Neutrophil (primary cell): ENCODE measurements around the gene MFAP2.
"Not testable (repeated sequence)": the region's sequence is repeated elsewhere in the genome, so short reads cannot be mapped to it uniquely, and the experiment has no call there.

Experiments used
- H3K27ac ChIP-seq: fragments of 200-600 bp; sonication (generic); 2 replicates; pipeline ENCODE4 v1.5.1; 2016; ENCODE audit warnings: mild to moderate bottlenecking, moderate library complexity
- H3K27me3 ChIP-seq: fragments of 200-600 bp; sonication (generic); 2 replicates; pipeline ENCODE4 v1.6.0; 2016; ENCODE audit warnings: mild to moderate bottlenecking
- H3K36me3 ChIP-seq: fragments of 200-600 bp; sonication (generic); 2 replicates; pipeline ENCODE4 v1.5.1; 2017
- H3K4me1 ChIP-seq, 2 experiments: fragments of 200-600 bp in 1 of 2; sonication (generic) in 1 of 2; 1 replicate in 1 of 2; 2 replicates in 1 of 2; pipeline versions ENCODE4 v1.5.1 to v1.6.1; 2013 to 2016; ENCODE audit warnings: low read depth in 1 of 2, low read length in 1 of 2, mild to moderate bottlenecking in 1 of 2, moderate library complexity in 1 of 2; ENCODE audit not compliant: control insufficient read depth in 1 of 2, insufficient read depth in 1 of 2
- H3K4me3 ChIP-seq, 2 experiments: fragments of 200-600 bp in 1 of 2; sonication (generic) in 1 of 2; 1 replicate in 1 of 2; 2 replicates in 1 of 2; pipeline ENCODE4 v1.5.1; 2013 to 2016; ENCODE audit warnings: low read depth in 1 of 2, low read length in 1 of 2, mild to moderate bottlenecking in 1 of 2, moderate library complexity in 1 of 2
- H3K9me3 ChIP-seq: fragments of 200-600 bp; sonication (generic); 2 replicates; pipeline ENCODE4 v1.5.1; 2016
- TF ChIP-seq, protein P1 (sequence below): fragments of 200-600 bp; sonication (generic); IDR thresholded peaks from 2 replicates; pipeline ENCODE4 v1.5.1; 2016; ENCODE audit warnings: antibody characterized with exemption

Gene MFAP2

DNA sequence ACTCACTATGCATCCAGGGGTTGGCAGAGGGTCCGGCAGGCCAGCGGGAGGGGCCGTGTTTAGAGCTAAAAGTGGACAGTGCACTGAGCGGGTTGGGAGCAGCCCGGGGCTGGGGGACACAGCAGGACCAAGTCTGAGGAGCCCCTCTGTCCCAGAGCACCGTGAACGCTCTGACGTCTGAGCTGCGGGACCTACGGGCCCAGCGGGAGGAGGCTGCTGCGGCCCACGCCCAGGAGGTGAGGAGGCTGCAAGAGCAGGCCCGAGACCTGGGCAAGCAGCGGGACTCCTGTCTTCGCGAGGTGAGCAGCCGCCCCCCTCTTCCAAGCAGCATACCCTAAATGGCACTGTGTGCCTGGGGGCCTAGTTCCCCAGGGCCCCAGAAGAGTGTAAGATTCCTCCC lies 25.8 kb downstream of the MFAP2 start:
- no peak overlapping the region for H3K4me3 ChIP-seq
- TF ChIP-seq, protein P1, sequence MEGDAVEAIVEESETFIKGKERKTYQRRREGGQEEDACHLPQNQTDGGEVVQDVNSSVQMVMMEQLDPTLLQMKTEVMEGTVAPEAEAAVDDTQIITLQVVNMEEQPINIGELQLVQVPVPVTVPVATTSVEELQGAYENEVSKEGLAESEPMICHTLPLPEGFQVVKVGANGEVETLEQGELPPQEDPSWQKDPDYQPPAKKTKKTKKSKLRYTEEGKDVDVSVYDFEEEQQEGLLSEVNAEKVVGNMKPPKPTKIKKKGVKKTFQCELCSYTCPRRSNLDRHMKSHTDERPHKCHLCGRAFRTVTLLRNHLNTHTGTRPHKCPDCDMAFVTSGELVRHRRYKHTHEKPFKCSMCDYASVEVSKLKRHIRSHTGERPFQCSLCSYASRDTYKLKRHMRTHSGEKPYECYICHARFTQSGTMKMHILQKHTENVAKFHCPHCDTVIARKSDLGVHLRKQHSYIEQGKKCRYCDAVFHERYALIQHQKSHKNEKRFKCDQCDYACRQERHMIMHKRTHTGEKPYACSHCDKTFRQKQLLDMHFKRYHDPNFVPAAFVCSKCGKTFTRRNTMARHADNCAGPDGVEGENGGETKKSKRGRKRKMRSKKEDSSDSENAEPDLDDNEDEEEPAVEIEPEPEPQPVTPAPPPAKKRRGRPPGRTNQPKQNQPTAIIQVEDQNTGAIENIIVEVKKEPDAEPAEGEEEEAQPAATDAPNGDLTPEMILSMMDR: no peak
- no peaks in the 10 kb centered on the region for H3K36me3 ChIP-seq
- H3K27ac ChIP-seq: no peak overlapping the region
- H3K4me1 ChIP-seq: no peaks in the 10 kb centered on the region
- H3K9me3 ChIP-seq: no peaks in the 10 kb centered on the region
- H3K27me3 ChIP-seq: no peaks in the 10 kb centered on the region

DNA sequence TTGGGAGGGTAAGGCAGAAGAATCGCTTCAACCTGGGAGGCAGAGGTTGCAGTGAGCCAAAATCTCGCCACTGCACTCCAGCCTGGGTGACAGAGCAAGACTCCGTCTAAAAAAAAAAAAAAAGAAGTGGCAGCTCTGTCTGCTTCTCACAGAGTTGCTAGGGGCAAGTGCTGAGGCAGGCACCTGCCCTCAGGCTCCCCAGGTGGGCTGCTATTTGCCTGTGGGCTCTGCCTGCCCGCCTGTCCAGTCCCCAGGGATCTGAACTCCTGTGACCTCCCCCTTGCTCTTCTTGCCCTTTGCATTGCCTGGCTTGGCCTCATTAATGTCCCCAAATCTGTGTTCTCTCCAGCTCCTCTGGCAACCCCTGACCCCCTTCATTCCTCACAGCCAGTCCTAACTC lies 28.0 kb downstream of the MFAP2 start:
- not testable (repeated sequence) for H3K27me3 ChIP-seq, H3K36me3 ChIP-seq, H3K4me3 ChIP-seq, H3K9me3 ChIP-seq, H3K27ac ChIP-seq, H3K4me1 ChIP-seq

GRCh38 chr1:16949026-16949425 lies 31.4 kb downstream of the MFAP2 start:
- not testable (repeated sequence) for H3K4me3 ChIP-seq, H3K27ac ChIP-seq, H3K27me3 ChIP-seq

GRCh38 chr1:16948282-16948891 lies 32.0 kb downstream of the MFAP2 start:
- not testable (repeated sequence) for H3K4me3 ChIP-seq, H3K36me3 ChIP-seq, H3K27me3 ChIP-seq, H3K4me1 ChIP-seq, H3K27ac ChIP-seq, H3K9me3 ChIP-seq

More at GRCh38 chr1:16949026-16949425, 31.4 kb downstream of the MFAP2 start:
- not testable (repeated sequence) for H3K36me3 ChIP-seq, H3K4me1 ChIP-seq, H3K9me3 ChIP-seq

DNA sequence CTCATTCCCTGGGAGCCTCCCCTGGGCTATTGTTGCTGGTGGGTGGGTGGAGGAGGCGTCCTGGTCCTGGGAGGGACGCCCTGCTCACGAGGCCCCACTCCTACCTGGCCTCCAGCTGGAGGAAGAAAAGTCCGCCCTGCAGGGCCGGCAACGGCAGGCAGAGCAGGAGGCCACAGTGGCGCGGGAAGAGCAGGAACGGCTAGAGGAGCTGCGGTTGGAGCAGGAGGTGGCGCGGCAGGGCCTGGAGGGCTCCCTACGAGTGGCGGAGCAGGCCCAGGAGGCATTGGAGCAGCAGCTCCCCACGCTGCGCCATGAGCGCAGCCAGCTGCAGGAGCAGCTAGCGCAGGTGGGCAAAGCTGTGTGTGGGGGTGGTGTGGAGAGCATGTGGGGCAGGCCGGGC lies 33.8 kb downstream of the MFAP2 start:
- TF ChIP-seq, protein P1: no peak
- Histone ChIP-seq H3K27ac (no peak overlapping the region), H3K27me3 (no peaks in the 10 kb centered on the region), H3K4me1 (no peaks in the 10 kb centered on the region), H3K9me3 (no peaks in the 10 kb centered on the region), H3K4me3 (no peak overlapping the region), H3K36me3 (no peaks in the 10 kb centered on the region)

GRCh38 chr1:16946185-16946584 lies 34.2 kb downstream of the MFAP2 start:
- H3K36me3 ChIP-seq, H3K9me3 ChIP-seq, H3K4me1 ChIP-seq, H3K4me3 ChIP-seq, H3K27me3 ChIP-seq, H3K27ac ChIP-seq: not testable (repeated sequence)

GRCh38 chr1:16945512-16945911 lies 34.9 kb downstream of the MFAP2 start:
- not testable (repeated sequence) for H3K4me3 ChIP-seq, H3K9me3 ChIP-seq, H3K27me3 ChIP-seq, H3K4me1 ChIP-seq, H3K36me3 ChIP-seq, H3K27ac ChIP-seq

DNA sequence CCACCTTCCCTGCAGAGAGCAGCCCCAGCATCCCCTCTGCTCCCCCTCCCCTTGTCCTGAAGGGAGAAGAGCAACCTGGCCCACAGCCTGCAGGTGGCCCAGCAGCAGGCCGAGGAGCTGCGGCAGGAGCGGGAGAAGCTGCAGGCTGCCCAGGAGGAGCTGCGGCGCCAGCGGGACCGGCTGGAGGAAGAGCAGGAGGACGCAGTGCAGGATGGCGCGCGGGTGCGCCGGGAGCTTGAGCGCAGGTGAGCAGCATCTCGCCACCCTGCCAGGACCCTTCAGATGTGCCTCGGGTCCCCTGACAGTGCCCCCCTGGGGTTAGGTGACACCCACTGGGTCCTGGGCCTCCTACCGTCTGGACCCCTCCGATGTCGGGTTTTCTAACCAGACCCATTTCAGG lies 36.4 kb downstream of the MFAP2 start:
- Histone ChIP-seq H3K4me1 (no peaks in the 10 kb centered on the region), H3K27ac (no peak overlapping the region), H3K4me3 (no peak overlapping the region), H3K9me3 (no peaks in the 10 kb centered on the region), H3K27me3 (no peaks in the 10 kb centered on the region), H3K36me3 (no peaks in the 10 kb centered on the region)
- TF ChIP-seq, protein P1: no peak

GRCh38 chr1:16939386-16940180 lies 40.8 kb downstream of the MFAP2 start:
- H3K4me3 ChIP-seq, H3K27ac ChIP-seq, H3K9me3 ChIP-seq, H3K4me1 ChIP-seq, H3K27me3 ChIP-seq, H3K36me3 ChIP-seq: not testable (repeated sequence)
